GM18951 (cell line): Measurements from ENCODE around the gene RPL22.

Experiments used
- POLR2A ChIP-seq: IDR thresholded peaks from 4 replicates; pipeline ENCODE4 v1.6.1; 2011; ENCODE audit warnings: mild to moderate bottlenecking; ENCODE audit not compliant: insufficient read length, insufficient read depth; ENCODE audit errors: extremely low read depth
- in situ Hi-C: fragments of 300-500 bp; cut with MboI; formaldehyde crosslinking; loops from one replicate; pipeline ENCODE4 v1.12.0; 2022; ENCODE audit warnings: low sequenced_read_pairs, mixed read lengths, inconsistent platforms; ENCODE audit not compliant: unreplicated experiment

RPL22 gene

GRCh38 chr1:6154525-6155319, 44.7 kb downstream of the RPL22 start:
- TF ChIP-seq POLR2A = no peak
- in situ Hi-C loops = no loop called here

- in situ Hi-C loops = no loop called here
- TF ChIP-seq POLR2A = no peak
These were observed 46.5 kb downstream of the RPL22 start for GRCh38 chr1:6152882-6153281.

GRCh38 chr1:6152181-6152580, 47.2 kb downstream of the RPL22 start:
- no peak for TF ChIP-seq POLR2A
- in situ Hi-C loops = no loop called here

- TF ChIP-seq POLR2A = no peak
- in situ Hi-C loops = no loop called here
These were observed 48.0 kb downstream of the RPL22 start for GRCh38 chr1:6151291-6151822.

- no peak for TF ChIP-seq POLR2A
- in situ Hi-C loops = no loop called here
These were observed 49.1 kb downstream of the RPL22 start for GRCh38 chr1:6150006-6150938.

- no peak for TF ChIP-seq POLR2A
- in situ Hi-C loops = no loop called here
These were observed 49.8 kb downstream of the RPL22 start for GRCh38 chr1:6149597-6149996.

GRCh38 chr1:6148497-6149241, 50.7 kb downstream of the RPL22 start:
- in situ Hi-C loops = no loop called here
- no peak for TF ChIP-seq POLR2A

- no peak for TF ChIP-seq POLR2A
- in situ Hi-C loops = no loop called here
These were observed 53.5 kb downstream of the RPL22 start for GRCh38 chr1:6145864-6146410.

GRCh38 chr1:6145396-6145750, 54.0 kb downstream of the RPL22 start:
- TF ChIP-seq POLR2A = no peak
- in situ Hi-C loops = no loop called here

GRCh38 chr1:6144647-6145395, 54.6 kb downstream of the RPL22 start:
- TF ChIP-seq POLR2A = no peak
- in situ Hi-C loops = no loop called here

- in situ Hi-C loops = no loop called here
- TF ChIP-seq POLR2A = no peak
These were observed 55.2 kb downstream of the RPL22 start for GRCh38 chr1:6144175-6144574.

- in situ Hi-C loops = no loop called here
- no peak for TF ChIP-seq POLR2A
These were observed 56.0 kb downstream of the RPL22 start for GRCh38 chr1:6143395-6143794.
